HG03097 (cell line): ENCODE results near the gene STAT3.
"Not testable (repeated sequence)": the region's sequence is repeated elsewhere in the genome, so short reads cannot be mapped to it uniquely, and the experiment has no call there.

Experiments
- ATAC-seq: cut with Tn5 transposase; IDR thresholded peaks from one replicate; pipeline ENCODE4 v1.9.1; 2021; ENCODE audit not compliant: unreplicated experiment, low FRiP score

STAT3 gene

GRCh38 chr17:42386777-42387657, 1.2 kb downstream of the STAT3 start:
- no peak for ATAC-seq

DNA sequence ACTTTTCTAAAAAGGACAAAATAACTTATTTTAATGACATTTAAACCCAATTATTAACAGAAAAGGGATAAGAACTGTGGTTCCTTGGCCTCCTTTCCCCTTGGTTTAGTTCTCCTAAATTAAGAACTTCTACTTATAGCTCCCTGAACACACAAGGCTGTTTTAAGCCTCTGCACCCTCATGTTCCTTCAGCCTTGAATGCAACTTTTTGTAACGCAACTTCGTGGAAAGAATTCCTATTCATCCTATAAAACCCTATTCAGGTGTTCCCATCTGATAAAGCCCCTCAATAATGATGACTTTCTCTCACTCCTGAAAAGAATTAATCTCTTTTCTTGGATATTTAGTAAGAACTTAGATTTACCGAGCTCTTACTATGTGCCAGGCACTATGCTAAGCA, 6.3 kb downstream of the STAT3 start:
- no peak for ATAC-seq

- no peak for ATAC-seq
These were observed 7.3 kb downstream of the STAT3 start for GRCh38 chr17:42380935-42381334.

DNA sequence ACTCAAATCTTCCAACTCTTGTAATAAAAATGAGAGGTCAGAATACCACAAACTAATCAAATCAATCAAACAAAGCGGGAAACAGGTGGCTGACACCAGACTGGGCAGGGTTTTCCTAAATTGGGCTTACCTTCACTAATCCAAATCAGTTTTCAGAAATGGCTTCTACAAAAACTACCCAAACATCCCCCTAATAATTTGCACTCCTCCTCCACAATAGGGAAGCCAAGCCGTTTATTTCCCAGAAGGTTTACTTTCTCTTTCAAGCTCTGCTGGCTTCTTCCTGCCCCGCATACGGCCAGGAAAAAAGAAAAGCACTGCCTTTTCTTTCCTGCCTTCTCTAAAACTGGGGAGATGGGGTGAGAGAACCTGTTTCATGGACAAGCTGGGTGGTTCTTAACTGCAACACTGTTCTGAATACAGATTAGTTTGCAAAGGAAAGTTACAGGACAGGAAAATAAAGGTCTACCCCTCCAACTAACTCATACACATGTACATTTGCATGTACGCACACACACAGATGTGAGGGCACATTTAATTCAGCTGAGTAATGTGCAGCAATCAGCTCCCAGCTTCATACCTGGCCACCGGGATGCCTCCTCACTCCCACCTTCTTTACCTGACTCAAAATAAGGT, 9.2 kb downstream of the STAT3 start:
- no peak for ATAC-seq

DNA sequence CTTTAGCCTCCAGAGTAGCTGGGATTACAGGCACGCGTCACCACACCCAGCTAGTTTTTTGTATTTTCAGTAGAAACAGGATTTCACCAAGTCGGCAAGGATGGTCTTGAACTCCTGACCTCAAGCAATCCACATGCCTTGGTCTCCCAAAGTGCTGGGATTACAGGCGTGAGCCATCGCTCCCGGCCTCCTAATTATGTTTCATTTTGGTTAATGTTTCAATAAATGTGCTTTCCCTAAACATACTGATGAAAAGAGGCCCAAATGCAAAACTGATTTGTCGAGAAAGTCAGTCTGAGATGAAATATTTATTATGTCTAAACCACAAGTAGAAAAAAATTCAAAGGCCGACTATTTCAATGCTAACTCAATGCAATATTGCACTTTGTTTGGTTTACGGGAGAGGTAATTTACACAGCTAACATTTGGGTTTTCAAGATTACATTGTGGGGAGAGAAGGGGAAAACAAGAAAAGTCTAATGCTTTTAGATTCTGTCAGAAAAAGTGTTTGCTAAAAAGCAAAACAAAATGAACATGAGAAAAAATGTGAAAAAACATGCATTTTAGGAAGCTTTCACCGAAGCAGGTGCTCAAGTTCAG, 9.8 kb downstream of the STAT3 start:
- no peak for ATAC-seq

DNA sequence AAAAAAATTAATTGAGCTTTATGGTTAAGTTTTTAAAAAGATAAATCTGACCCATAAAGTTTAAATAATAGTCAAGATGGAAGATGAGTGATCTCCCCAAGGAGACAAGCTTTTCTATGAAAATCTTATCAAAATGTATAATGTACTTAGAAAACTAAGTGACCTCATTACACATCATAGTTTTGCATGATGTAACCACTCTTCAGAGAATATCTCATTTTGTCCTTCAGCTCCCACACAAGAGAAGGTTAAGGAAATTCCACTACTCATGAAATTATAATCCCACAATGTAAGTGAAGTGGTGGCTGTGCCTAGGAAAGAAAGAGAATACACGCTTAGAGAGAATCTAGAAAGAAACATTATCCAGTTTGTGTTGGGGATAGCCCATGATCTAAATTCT, 14.3 kb downstream of the STAT3 start:
- no peak for ATAC-seq

- ATAC-seq, result no peak
These were observed 16.1 kb downstream of the STAT3 start for GRCh38 chr17:42372142-42372541.

DNA sequence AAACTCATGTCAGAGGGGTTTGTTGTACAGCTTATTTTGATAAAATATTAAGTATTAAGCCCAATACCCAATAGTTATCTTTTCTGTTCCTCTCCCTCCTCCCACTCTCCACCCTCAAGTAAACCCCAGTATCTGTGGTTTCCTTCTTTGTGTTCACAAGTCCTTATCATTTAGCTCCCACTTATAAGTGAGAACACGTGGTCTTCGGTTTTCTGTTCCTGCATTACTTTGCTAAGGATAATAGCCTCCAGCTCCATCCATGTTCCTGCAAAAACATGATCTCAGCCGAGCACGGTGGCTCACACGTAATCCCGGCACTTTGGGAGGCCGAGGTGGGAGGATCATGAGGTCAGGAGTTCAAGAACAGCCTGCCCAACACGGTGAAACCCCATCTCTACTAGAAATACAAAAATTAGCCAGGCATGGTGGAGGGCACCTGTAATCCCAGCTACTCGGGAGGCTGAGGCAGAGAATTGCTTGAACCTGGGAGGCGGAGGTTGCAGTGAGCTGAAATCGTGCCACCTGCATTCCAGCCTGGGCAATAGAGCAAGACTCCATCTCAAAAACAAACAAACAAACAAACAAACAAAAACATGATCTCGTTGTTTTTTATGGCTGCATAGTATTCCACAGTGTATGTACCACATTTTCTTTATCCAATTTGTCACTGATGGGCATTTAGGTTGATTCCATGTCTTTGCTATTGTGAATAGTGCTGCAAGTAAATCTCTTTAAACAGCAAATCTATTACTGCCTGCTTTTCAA, 19.3 kb downstream of the STAT3 start:
- ATAC-seq, result not testable (repeated sequence)

DNA sequence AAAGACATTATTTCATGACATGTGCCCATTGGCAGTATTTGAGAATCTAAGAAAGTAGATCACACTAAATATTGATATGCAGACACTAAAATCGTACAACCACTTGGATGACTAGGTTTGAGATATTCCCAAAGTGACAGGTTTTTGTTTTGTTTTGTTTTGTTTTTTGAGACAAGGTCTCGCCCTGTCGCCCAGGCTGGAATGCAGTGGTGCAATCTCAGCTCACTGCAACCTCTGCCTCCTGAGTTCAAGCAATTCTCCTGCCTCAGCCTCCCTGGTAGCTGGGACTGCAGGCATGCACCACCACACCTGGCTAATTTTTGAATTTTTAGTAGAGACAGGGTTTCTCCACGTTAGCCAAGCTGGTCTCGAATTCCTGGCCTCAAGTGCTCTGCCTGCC, 19.9 kb downstream of the STAT3 start:
- not testable (repeated sequence) for ATAC-seq

- ATAC-seq, result not testable (repeated sequence)
These were observed 21.8 kb downstream of the STAT3 start for GRCh38 chr17:42366176-42367023.

DNA sequence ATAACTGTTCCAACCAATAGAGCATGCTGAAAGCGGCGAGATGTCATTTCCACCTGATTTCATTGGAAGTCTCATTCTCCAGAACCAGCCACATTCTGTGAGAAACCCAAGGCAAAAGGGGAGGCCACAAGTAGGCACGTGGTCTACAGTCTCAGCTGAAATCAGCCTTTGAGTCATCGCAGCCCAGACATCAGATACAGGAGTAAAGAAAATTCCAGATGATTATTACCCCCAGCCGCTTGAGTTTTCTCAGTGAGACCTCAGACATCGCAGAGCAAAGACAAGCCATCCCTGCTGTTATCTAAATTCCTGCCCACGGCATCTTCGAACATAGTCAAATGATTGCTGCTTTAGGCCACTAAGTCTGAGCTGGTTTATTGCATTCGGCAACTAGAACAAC, 23.1 kb downstream of the STAT3 start:
- ATAC-seq, result no peak

DNA sequence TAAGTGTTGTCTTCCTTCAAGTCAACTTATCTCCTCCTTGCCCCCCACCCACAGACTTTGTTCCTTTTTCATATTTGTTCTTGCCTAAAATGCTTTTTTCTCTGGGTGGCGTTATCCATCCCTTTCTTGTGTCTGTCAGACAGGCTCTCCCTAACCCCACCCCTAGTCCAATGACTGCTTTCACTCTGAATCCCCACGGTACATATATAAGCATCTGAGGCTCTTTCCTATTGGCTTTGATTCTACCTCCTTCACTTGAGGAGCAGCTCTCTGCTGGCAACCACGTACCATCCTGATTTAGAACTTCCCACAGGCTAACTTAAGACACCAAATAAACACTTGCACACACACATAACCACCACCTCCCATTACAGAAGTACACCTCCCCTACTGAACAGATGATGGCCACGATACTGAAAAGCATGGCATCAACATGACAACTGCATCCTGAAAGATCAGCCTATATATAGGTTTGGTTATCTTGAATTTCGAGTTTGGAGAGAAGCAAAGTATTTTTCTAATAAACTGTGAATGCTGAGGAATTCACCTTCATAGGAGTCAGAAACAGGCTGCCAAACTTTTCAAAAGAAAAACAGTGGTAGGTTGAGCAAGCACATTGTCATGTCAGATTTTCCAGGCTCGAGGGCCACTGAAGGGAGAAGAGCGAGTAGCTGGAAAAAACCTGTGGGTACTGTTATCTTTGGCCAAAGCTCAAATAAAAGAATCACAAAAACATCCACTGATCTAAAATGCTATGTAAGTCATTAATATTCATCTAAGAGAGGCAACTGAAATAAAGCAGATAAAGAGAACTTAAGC, 24.3 kb downstream of the STAT3 start:
- no peak for ATAC-seq

DNA sequence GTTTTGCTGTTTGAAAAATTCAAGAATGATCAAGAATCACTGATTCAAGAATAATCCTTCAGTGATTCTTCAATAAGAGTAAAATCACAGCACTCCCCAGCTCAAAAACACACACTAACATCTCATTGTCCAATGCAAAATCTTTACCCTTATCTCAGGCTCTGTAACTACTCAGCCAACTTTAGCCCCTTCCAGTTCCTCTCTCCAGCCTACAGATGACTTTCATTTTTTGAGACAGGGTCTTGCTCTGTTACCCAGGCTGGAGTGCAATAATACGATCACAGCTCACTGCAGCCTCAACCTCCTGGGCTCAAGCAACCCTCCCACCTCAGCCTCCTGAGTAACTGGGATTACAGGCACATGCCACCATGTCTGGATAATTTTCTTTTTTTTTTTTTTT, 25.0 kb downstream of the STAT3 start:
- ATAC-seq, result no peak

DNA sequence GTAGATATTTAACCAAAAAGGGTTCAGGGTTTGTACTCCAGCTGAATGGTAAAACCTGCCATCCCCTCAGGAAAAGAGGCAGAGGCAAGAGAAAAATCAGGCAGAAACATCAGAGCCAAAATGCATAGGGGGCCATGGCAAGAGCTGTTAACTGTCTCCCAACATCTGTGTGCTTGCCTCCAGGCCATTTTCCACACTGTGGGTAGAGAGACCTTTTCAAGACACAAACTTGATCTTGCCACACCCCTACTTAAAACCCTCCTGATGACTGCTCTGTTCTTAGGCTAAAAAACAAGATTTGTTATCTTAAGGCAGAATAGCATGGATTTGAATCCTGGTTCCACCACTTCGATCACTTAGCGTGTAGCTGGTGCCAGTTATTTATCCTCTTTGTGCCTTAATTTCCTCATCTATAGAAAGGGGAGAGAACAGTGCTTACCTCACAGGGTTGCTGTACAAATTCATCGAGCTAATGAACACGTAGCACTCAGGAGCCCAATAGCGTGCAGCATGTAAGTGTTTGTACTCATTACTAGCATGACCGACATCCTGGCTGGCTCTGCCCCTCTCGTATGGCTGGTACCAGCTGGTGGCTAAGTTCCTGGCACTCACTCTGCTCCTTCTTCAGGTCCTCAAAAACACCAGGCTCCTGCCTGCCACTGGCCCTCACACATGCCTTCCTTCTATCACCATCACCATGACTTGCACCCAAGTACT, 25.8 kb downstream of the STAT3 start:
- no peak for ATAC-seq

DNA sequence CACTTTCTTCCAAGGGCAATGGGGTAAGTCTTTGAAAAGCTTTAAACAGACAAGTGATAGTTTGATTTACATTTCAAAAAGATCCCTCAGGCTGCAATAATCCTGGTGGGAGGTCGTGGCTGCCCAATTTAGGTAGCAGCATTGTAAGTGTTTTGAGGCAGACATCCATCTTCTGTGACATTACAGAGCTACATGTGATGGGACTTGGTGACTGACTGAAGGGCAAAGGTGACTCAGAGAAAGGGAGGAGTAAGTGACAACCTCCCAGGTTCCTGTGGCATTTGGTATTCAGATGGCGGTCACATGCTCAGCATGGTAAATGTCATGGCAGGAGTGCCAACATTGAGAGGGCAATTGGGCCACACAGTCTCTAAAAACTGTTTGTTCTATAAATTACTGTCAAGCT, 26.5 kb downstream of the STAT3 start:
- ATAC-seq, result no peak

DNA sequence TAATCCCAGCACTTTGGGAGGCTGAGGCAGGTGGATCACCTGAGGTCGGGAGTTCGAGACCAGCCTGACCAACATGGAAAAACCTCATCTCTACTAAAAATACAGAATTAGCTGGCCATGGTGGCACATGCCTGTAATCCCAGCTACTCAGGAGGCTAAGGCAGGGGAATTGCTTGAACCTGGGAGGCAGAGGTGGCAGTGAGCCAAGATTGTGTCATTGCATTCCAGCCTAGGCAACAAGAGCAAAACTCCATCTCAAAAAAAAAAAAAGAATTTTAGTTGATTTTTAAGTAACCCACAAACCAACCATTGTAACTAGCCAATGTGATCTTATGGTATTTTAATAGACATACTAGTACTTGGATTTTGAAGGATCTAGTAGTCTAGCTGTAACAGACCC, 27.9 kb downstream of the STAT3 start:
- ATAC-seq, result not testable (repeated sequence)

- no peak for ATAC-seq
These were observed 29.1 kb downstream of the STAT3 start for GRCh38 chr17:42359133-42359532.

DNA sequence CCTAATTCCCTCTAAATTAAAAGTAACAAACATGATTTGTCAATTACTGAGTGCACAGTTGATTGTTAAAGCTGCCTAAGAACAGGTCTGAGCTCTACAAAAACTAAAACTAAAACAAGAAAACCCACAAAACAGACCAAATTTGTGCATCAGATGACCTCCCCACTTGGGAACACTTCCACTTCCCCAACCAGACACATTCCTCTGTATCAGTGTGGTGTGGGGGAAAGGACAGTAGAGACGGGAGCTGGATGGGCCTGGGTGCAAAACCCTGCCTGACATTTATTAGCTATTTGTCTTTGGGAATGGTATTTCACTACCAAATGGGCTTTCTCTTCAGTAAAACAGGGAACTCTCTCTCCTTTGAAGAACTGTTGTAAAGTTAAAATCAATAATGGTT, 29.8 kb downstream of the STAT3 start:
- ATAC-seq, result no peak
